ENCODE results near the gene AKT1S1. TPM values are rescaled to one million over a fixed set of nuclear protein-coding genes. Genes with fewer than 3 reads are reported as not detected.
"Not testable (repeated sequence)": the region's sequence is repeated elsewhere in the genome, so short reads cannot be mapped to it uniquely, and the experiment has no call there.

AKT1S1 gene
- total RNA-seq, 1 donor from 2014 or later, result 3.1 TPM

DNA sequence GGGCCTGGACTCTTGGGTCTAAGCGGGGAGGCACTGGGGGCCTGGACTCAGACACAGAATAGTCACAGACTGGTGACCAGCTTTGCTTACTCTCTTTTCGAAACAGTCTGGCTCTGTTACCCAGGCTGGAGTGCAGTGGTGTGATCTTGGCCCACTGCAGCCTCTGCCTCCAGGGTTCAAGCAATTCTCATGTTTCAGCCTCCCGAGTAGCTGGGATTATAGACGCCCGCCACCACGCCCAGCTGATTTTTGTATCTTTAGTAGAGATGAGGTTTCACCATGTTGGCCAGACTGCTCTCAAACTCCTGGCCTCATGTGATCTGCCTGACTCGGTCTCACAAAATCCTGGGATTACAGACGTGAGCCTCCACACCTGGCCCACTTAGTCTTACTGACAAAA, 48.0 kb downstream of the AKT1S1 start:
- Histone ChIP-seq H3K9me3 (ENCODE audit: control insufficient read depth in 3 of 3, low read length in 3 of 3) (no peaks in the 10 kb centered on the region), H3K4me1 (ENCODE audit: control insufficient read depth in 3 of 3, insufficient read depth in 3 of 3, low read length in 3 of 3) (peaks cover 27 to 65% (median 40%) of the 10 kb centered on the region in 3 donors), H3K9ac (ENCODE audit: low read depth in 1 of 3, low read length in 3 of 3) (peak overlapping the region in 2 of 3 donors; percentile 33 to 54), H3K27ac (ENCODE audit: low read depth, low read length) (no peak overlapping the region), H3K36me3 (ENCODE audit: control insufficient read depth in 3 of 3, insufficient read depth in 3 of 3, low read length in 3 of 3) (peaks cover 37 to 44% (median 39%) of the 10 kb centered on the region in 3 donors), H3K27me3 (ENCODE audit: control insufficient read depth in 3 of 3, insufficient read depth in 3 of 3, low read length in 3 of 3) (no peaks in the 10 kb centered on the region), H3K4me3 (ENCODE audit: low read length in 3 of 3) (no peak overlapping the region)

DNA sequence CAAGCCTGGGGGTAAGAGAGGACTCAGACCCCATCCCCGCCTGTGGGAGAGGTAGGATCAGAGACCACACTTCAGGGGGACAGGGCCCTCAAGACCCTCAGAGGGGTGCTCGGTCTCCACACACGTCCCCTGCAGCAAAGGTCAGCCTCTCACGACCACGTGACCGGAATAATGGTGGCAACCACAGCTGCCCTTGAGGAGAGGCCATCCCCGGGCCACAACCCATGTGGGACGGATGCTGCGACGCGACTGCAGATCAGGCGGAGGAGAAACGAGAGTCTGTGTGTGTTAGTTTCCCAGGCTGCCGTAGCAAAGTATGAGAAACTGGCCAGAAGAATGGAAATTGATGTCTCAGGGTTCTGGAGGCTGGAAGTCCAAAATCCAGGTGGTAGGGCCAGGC, 50.1 kb downstream of the AKT1S1 start:
- no peaks in the 10 kb centered on the region for H3K27me3 ChIP-seq (ENCODE audit: control insufficient read depth in 3 of 3, insufficient read depth in 3 of 3, low read length in 3 of 3)
- H3K27ac ChIP-seq (ENCODE audit: low read depth, low read length), result no peak overlapping the region
- H3K4me3 ChIP-seq (ENCODE audit: low read length in 3 of 3), result no peak overlapping the region
- peaks cover 10 to 43% (median 22%) of the 10 kb centered on the region in 3 donors for H3K4me1 ChIP-seq (ENCODE audit: control insufficient read depth in 3 of 3, insufficient read depth in 3 of 3, low read length in 3 of 3)
- H3K36me3 ChIP-seq (ENCODE audit: control insufficient read depth in 3 of 3, insufficient read depth in 3 of 3, low read length in 3 of 3), result peaks cover 39 to 43% (median 42%) of the 10 kb centered on the region in 3 donors
- H3K9me3 ChIP-seq (ENCODE audit: control insufficient read depth in 3 of 3, low read length in 3 of 3), result no peaks in the 10 kb centered on the region
- no peak overlapping the region for H3K9ac ChIP-seq (ENCODE audit: low read depth in 1 of 3, low read length in 3 of 3)

DNA sequence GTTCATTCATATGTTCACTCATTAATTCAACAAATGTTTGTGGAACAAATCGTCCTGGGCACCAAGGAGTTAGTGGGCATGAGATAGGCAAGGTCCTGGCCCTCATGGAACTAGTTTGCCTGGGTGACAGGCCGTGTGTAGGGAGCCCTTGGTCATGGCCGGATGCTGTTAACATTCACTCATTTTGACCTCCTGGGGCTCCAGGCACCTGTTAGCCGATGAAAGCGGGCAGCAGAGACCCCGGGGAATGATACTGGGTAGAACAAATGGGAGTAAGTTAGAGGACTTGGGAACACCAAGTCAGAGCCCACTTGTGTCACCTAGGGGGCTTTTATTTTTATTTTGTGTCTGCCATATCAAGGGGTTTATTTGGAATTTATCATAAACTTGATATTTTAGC, 52.5 kb downstream of the AKT1S1 start:
- H3K27ac ChIP-seq (ENCODE audit: low read depth, low read length), result no peak overlapping the region
- peaks cover 10 to 42% (median 24%) of the 10 kb centered on the region in 3 donors for H3K4me1 ChIP-seq (ENCODE audit: control insufficient read depth in 3 of 3, insufficient read depth in 3 of 3, low read length in 3 of 3)
- no peaks in the 10 kb centered on the region for H3K27me3 ChIP-seq (ENCODE audit: control insufficient read depth in 3 of 3, insufficient read depth in 3 of 3, low read length in 3 of 3)
- H3K9me3 ChIP-seq (ENCODE audit: control insufficient read depth in 3 of 3, low read length in 3 of 3), result no peaks in the 10 kb centered on the region
- peaks cover 22 to 32% (median 23%) of the 10 kb centered on the region in 3 donors for H3K36me3 ChIP-seq (ENCODE audit: control insufficient read depth in 3 of 3, insufficient read depth in 3 of 3, low read length in 3 of 3)
- H3K9ac ChIP-seq (ENCODE audit: low read depth in 1 of 3, low read length in 3 of 3), result no peak overlapping the region
- H3K4me3 ChIP-seq (ENCODE audit: low read length in 3 of 3), result no peak overlapping the region

DNA sequence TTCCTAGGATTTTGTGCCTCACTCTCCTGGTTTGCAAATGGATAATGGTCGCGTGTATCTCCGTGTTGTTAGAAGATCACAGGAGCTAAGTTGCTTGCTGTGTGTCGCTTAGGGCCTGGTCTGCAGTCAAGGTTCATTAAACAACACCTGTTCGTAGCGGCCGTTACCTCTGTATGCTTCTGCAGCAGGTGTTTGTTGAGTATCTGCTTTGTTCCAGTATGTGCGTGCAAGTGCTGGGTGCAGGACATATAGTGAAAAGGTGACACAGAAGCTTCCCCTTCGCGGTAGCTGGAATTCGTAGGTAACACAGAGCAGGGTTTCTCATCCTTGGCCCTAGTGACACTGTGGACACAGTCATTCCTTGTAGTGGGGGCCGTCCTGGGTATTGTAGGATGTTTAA, 53.7 kb downstream of the AKT1S1 start:
- Histone ChIP-seq H3K9me3 (ENCODE audit: control insufficient read depth in 3 of 3, low read length in 3 of 3) (no peaks in the 10 kb centered on the region), H3K27ac (ENCODE audit: low read depth, low read length) (no peak overlapping the region), H3K36me3 (ENCODE audit: control insufficient read depth in 3 of 3, insufficient read depth in 3 of 3, low read length in 3 of 3) (peaks cover 19 to 30% (median 21%) of the 10 kb centered on the region in 3 donors), H3K4me1 (ENCODE audit: control insufficient read depth in 3 of 3, insufficient read depth in 3 of 3, low read length in 3 of 3) (peaks cover 17 to 40% (median 25%) of the 10 kb centered on the region in 3 donors), H3K4me3 (ENCODE audit: low read length in 3 of 3) (no peak overlapping the region), H3K27me3 (ENCODE audit: control insufficient read depth in 3 of 3, insufficient read depth in 3 of 3, low read length in 3 of 3) (no peaks in the 10 kb centered on the region), H3K9ac (ENCODE audit: low read depth in 1 of 3, low read length in 3 of 3) (no peak overlapping the region)

DNA sequence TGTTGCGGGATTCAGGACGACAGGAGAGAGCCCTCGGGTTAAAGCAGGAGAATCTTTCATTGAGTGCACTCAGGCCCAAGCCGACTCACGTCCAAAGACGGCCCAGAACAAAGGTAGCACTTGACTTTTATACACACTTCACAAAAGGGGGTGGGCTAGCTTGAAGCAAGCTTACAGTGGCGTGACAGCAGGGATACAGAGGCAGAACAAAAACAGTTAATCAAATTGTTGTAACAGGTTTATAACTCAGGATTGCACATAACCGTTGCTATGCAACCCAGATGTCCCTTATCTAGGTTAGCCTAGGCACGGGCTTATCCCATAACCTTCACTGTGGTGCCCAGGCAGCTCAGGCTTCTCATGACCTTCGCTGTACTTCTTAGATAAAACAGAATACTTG, 57.0 kb downstream of the AKT1S1 start:
- Histone ChIP-seq H3K4me1 (ENCODE audit: control insufficient read depth in 3 of 3, insufficient read depth in 3 of 3, low read length in 3 of 3) (peaks cover 17 to 27% (median 17%) of the 10 kb centered on the region in 3 donors), H3K9me3 (ENCODE audit: control insufficient read depth in 3 of 3, low read length in 3 of 3) (no peaks in the 10 kb centered on the region), H3K27ac (ENCODE audit: low read depth, low read length) (no peak overlapping the region), H3K27me3 (ENCODE audit: control insufficient read depth in 3 of 3, insufficient read depth in 3 of 3, low read length in 3 of 3) (no peaks in the 10 kb centered on the region), H3K9ac (ENCODE audit: low read depth in 1 of 3, low read length in 3 of 3) (peak overlapping the region in 1 of 3 donors; percentile 32), H3K36me3 (ENCODE audit: control insufficient read depth in 3 of 3, insufficient read depth in 3 of 3, low read length in 3 of 3) (peaks cover 10 to 26% (median 12%) of the 10 kb centered on the region in 3 donors), H3K4me3 (ENCODE audit: low read length in 3 of 3) (no peak overlapping the region)

DNA sequence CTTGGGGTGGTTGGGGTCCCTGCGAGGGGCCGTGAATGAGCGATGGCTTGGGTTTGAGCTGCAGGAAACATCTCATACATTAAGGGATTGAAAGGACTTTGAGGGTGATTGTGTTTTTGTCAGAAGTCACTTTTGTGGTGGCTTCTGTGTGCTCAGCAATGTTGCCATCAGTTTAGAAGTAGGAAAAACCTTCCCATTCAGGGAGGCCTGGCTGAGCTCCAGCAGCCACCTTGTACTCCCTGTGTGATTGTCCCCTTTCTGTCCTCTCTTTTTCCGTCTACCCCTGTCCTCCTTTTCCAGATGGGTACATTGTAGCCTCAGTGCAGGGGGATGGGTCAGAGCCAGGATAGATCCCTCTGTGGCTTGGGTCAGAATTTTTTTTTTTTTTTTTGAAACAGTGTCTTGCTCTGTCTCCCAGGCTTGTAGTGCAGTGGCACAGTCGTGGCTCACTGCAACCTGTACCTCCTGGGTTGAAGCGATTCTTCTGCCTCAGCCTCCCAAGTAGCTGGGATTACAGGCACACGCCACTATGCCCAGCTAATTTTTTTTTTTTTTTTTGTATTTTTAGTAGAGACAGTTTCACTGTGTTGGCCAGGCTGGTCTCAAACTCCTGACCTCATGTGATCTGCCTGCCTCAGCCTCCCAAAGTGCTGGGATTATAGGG, 57.6 kb downstream of the AKT1S1 start:
- not testable (repeated sequence) for H3K9me3 ChIP-seq (ENCODE audit: control insufficient read depth in 3 of 3, low read length in 3 of 3); H3K27ac ChIP-seq (ENCODE audit: low read depth, low read length); H3K27me3 ChIP-seq (ENCODE audit: control insufficient read depth in 3 of 3, insufficient read depth in 3 of 3, low read length in 3 of 3)
- Histone ChIP-seq H3K9ac (ENCODE audit: low read depth in 1 of 3, low read length in 3 of 3) (peak overlapping the region; percentile 45 to 99 (median 97)), H3K36me3 (ENCODE audit: control insufficient read depth in 3 of 3, insufficient read depth in 3 of 3, low read length in 3 of 3) (peaks cover 10 to 24% (median 10%) of the 10 kb centered on the region in 3 donors), H3K4me3 (ENCODE audit: low read length in 3 of 3) (peak overlapping the region; percentile 87 to 94 (median 90)), H3K4me1 (ENCODE audit: control insufficient read depth in 3 of 3, insufficient read depth in 3 of 3, low read length in 3 of 3) (peaks cover 17 to 24% (median 17%) of the 10 kb centered on the region in 3 donors)

Small RNAs within 50 kb of the gene (small RNA-seq; reads per million reads assigned to genes)
- gene MIR4749, result not detected

Other genes with a start within 250 kb of the AKT1S1 start
- gene RRAS, start 237.2 kb downstream of the AKT1S1 start, total RNA-seq, result 4.2 TPM
- 8.4 TPM for gene SCAF1, start 235.1 kb downstream of the AKT1S1 start, total RNA-seq
- 31.3 TPM for gene IRF3, start 211.5 kb downstream of the AKT1S1 start, total RNA-seq
- 4.7 TPM for gene BCL2L12, start 211.4 kb downstream of the AKT1S1 start, total RNA-seq
- gene PRMT1, start 200.1 kb downstream of the AKT1S1 start, total RNA-seq, result 362 TPM
- 1.0 TPM for gene ADM5, start 187.8 kb downstream of the AKT1S1 start, total RNA-seq
- 4.7 TPM for gene CPT1C, start 186.2 kb downstream of the AKT1S1 start, total RNA-seq
- gene TSKS, start 114.0 kb downstream of the AKT1S1 start, total RNA-seq, result under 0.01 TPM
- gene AP2A1, start 110.4 kb downstream of the AKT1S1 start, total RNA-seq, result 32.9 TPM
- 12.5 TPM for gene FUZ, start 64.1 kb downstream of the AKT1S1 start, total RNA-seq
- gene MED25, start 59.1 kb downstream of the AKT1S1 start, total RNA-seq, result 11.0 TPM
- 63.7 TPM for gene PTOV1, start 26.2 kb downstream of the AKT1S1 start, total RNA-seq
- gene PNKP, start 9.8 kb downstream of the AKT1S1 start, total RNA-seq, result 17.2 TPM
- 7.3 TPM for gene TBC1D17, start 347 bp upstream of the AKT1S1 start, total RNA-seq
- 0.52 TPM for gene IL4I1, start 19.5 kb upstream of the AKT1S1 start, total RNA-seq
- gene ATF5, start 51.9 kb upstream of the AKT1S1 start, total RNA-seq, result 2.1 TPM
- gene NUP62, start 52.1 kb upstream of the AKT1S1 start, total RNA-seq, result 16.2 TPM
- gene SIGLEC11, start 83.8 kb upstream of the AKT1S1 start, total RNA-seq, result 1.6 TPM
- 8.9 TPM for gene VRK3, start 148.0 kb upstream of the AKT1S1 start, total RNA-seq
- gene ZNF473, start 148.7 kb upstream of the AKT1S1 start, total RNA-seq, result 4.7 TPM

Data from skeletal muscle tissue (tissue), 5 donors.